ENCODE data around the gene NHLH2.

NHLH2 gene

DNA sequence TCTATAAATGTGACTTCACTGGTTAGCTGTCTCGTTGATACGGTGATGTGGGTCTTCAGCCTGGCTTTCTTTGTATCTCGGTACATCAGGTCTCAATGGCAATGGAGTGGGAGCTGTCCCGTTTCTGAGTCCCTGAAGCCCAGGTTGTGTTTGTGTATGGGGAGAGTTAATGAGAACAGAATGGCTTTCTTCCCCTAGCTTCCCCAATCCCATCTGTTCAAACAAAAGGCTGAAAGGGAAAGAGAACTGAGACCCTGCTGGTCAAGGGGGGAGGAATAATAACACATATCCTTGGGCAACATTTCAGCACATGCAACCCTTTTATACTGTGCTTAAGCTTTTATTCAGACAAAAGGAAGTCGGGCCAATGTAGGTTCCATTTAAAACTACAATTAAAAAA is 44.0 kb downstream of the NHLH2 start:
- DNase-seq = peak; percentile 35

DNA sequence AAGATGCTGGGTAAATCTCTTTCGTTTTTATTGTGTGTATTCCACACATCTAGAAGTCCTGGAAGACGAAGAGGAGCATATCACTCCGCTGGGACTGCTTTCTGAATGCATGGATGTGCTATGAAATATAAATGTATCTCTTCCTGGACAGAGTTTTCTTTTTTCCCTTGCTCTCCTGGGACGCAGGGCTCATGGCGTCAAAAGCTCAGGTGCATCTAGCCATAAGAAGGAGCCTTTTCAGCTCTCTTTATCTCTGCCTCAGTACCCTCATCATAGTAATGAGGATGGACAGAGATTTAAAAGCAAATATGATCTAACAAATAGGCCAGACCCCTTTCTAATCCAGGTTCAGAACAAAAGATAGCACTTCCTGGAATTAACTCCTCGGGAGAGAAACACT is 44.9 kb downstream of the NHLH2 start:
- no peak for DNase-seq

DNA sequence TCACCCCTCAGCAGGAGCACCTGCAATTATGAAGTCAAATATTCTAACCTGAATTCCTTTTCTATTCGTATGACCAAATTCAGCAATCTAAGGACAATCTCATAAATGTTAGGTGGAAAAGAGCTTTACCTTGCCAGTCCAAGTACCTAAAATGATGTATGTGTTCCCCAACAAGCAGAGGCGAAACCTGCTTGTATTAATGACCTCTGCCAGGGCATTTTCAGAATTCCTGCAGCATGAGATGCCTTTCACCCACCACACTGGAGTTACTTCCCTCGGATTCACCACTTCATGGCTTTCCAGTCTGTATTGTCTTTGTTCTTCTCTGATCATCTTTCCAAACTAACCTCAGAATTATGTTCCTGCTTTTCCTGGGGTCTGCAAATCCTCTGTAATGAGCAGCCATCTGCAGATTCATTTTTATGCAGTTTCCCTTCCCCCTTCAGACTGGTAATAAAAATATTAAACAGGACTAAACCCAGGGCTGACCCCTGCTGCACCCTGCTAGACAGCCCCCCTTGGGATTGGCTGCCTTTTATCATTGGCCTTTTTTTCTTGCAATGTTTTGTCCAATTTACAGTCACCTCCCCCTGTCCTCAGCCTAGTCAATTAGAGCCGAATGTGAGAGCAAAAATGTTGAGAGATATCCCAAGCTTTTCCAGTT is 45.8 kb downstream of the NHLH2 start:
- DNase-seq = no peak

DNA sequence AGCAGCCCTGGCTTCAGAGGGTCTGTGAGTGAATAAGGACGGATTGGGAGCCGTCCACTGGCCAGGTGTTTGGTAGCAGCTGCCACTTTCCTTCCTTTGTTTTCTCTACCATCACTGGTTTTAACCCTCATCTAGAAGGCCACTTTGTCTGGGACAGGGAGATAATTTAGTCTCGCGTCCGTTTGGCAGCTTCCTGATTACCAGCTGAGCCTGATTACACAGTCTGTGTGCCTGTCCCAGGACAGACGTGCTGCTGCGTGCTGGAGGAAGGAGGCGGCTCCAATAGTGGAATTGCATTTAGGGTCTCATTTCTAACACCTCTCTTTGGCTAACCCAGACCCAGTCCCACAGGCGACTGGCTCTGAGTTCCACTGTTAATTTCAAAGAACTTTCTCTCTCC is 47.8 kb downstream of the NHLH2 start:
- no peak for DNase-seq

DNA sequence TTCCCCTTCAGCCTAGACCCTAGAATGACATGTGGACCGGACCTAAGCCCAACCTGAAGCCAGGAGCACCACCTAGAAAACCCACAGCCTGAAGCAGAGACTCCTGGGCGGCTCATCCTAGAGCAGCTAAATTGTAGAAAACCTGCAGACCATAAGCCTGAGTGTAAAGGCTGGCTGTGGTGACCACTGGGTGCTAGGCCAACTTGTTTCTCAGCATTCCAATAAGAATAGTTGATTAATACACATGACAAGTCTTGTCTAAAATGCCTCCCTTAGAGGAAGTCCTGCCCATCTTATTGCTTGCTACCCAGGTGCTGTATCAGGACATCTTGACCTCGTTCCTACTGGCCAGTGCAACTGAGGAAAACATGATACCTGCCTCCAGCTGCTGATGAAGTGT is 49.1 kb downstream of the NHLH2 start:
- no peak for DNase-seq

DNA sequence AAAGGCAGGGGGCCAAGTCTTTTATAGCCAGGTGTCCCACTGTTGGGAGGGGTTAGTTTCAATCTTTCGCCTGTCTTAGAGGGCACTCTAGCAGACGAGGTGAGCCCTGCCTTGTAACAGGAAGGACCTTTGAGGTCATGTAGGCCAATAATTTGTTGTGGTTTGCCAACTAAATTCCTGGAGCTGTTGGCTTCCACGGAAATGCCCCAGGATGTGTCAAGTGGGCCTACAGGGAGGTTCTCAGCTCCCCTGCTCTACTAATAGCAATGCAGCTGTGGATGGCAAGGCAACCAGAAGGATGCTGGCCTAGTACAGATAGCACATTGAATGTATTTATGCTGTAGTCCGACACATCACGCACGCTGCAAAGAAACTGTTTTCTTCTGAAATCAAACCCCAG is 50.1 kb downstream of the NHLH2 start:
- no peak for DNase-seq

DNA sequence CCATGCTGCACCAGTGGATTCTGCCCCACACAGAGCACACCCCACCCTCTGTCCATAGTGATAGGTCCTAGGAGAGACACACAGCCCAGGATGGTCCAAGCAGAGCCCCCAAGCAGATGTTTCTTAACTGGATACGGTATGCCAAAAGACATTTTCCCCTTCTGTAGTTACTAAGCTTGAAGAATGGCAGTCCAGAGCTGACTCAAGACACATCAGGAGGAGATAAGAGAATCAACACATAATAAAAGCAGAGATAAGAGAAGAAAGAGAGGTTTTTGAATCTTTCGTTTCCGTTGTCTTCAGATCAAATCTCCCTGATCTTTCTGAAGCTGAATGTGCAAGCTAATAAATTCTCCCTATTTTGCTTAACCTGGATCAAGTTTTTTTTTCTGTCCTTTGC is 50.6 kb downstream of the NHLH2 start:
- DNase-seq = no peak
